ENCODE measurements around the gene ZDHHC11B.
"Not testable (repeated sequence)": the region's sequence is repeated elsewhere in the genome, so short reads cannot be mapped to it uniquely, and the experiment has no call there.

Gene ZDHHC11B

GRCh38 chr5:783881-784427 is 575 bp downstream of the ZDHHC11B start:
- peak; percentile 83 for DNase-seq

GRCh38 chr5:783049-783802 is 1.3 kb downstream of the ZDHHC11B start:
- DNase-seq, result peak; percentile 75

- not testable (repeated sequence) for DNase-seq
Observed at GRCh38 chr5:782356-782755, 2.2 kb downstream of the ZDHHC11B start.

GRCh38 chr5:780571-780970 is 4.0 kb downstream of the ZDHHC11B start:
- DNase-seq, result not testable (repeated sequence)

- not testable (repeated sequence) for DNase-seq
Observed at GRCh38 chr5:778967-779366, 5.6 kb downstream of the ZDHHC11B start.

GRCh38 chr5:778421-778820 is 6.1 kb downstream of the ZDHHC11B start:
- DNase-seq, result not testable (repeated sequence)

GRCh38 chr5:777756-778161 is 6.8 kb downstream of the ZDHHC11B start:
- DNase-seq, result no peak

- DNase-seq, result no peak
Observed at GRCh38 chr5:776862-777711, 7.4 kb downstream of the ZDHHC11B start.

- no peak for DNase-seq
Observed at GRCh38 chr5:775961-776861, 8.3 kb downstream of the ZDHHC11B start.

GRCh38 chr5:775595-775960 is 9.0 kb downstream of the ZDHHC11B start:
- DNase-seq, result peak; percentile 55

- peak; percentile 58 for DNase-seq
Observed at GRCh38 chr5:774854-775505, 9.5 kb downstream of the ZDHHC11B start.

- peak; percentile 56 for DNase-seq
Observed at GRCh38 chr5:774304-774703, 10.2 kb downstream of the ZDHHC11B start.

- peak; percentile 55 for DNase-seq
Observed at GRCh38 chr5:773517-774264, 10.8 kb downstream of the ZDHHC11B start.

- DNase-seq, result peak; percentile 50
Observed at GRCh38 chr5:772931-773330, 11.6 kb downstream of the ZDHHC11B start.

GRCh38 chr5:772547-772890 is 12.0 kb downstream of the ZDHHC11B start:
- not testable (repeated sequence) for DNase-seq

- peak; percentile 53 for DNase-seq
Observed at GRCh38 chr5:771841-772546, 12.5 kb downstream of the ZDHHC11B start.

GRCh38 chr5:771087-771781 is 13.3 kb downstream of the ZDHHC11B start:
- peak; percentile 52 for DNase-seq

- DNase-seq, result peak; percentile 56
Observed at GRCh38 chr5:770585-770984, 13.9 kb downstream of the ZDHHC11B start.

- DNase-seq, result peak; percentile 55
Observed at GRCh38 chr5:769485-770145, 14.9 kb downstream of the ZDHHC11B start.

Measured in activated CD8-positive, alpha-beta memory T cell treated with anti-CD3 and anti-CD28 coated beads for 24 hours (primary cell).